NCI-H510A (cell line): Measurements from ENCODE around the gene FADD.

ENCODE experiments used
- DNase-seq: peaks from one replicate; lab custom pipeline; 2025; lab: John Stamatoyannopoulos, UW

The FADD gene

GRCh38 chr11:70202920-70203750 lies at the start of gene FADD:
TSS of gene FADD (plus strand) at chr11:70203296. CDS start at chr11:70203460, 164 bp downstream.
- DNase-seq: peak; percentile 87

- no peak for DNase-seq
Observed at GRCh38 chr11:70155386-70155785, 47.7 kb upstream of the FADD start.

GRCh38 chr11:70156291-70157037 lies 46.6 kb upstream of the FADD start:
- no peak for DNase-seq

GRCh38 chr11:70158201-70158600 lies 44.9 kb upstream of the FADD start:
- no peak for DNase-seq

- no peak for DNase-seq
Observed at GRCh38 chr11:70158757-70159389, 44.2 kb upstream of the FADD start.

GRCh38 chr11:70159627-70160570 lies 43.2 kb upstream of the FADD start:
- DNase-seq: no peak

- DNase-seq: no peak
Observed at GRCh38 chr11:70161043-70161625, 42.0 kb upstream of the FADD start.

- DNase-seq: no peak
Observed at GRCh38 chr11:70164705-70165104, 38.4 kb upstream of the FADD start.

- DNase-seq: no peak
Observed at GRCh38 chr11:70167120-70167519, 36.0 kb upstream of the FADD start.

GRCh38 chr11:70167723-70168404 lies 35.2 kb upstream of the FADD start:
- no peak for DNase-seq

- DNase-seq: no peak
Observed at GRCh38 chr11:70168405-70168754, 34.7 kb upstream of the FADD start.

- DNase-seq: no peak
Observed at GRCh38 chr11:70169127-70169526, 34.0 kb upstream of the FADD start.

- no peak for DNase-seq
Observed at GRCh38 chr11:70169632-70170031, 33.5 kb upstream of the FADD start.

GRCh38 chr11:70170596-70171210 lies 32.4 kb upstream of the FADD start:
- DNase-seq: no peak

- DNase-seq: no peak
Observed at GRCh38 chr11:70173018-70173417, 30.1 kb upstream of the FADD start.

- DNase-seq: no peak
Observed at GRCh38 chr11:70174547-70175235, 28.4 kb upstream of the FADD start.

- DNase-seq: no peak
Observed at GRCh38 chr11:70175236-70175698, 27.8 kb upstream of the FADD start.

- DNase-seq: no peak
Observed at GRCh38 chr11:70176940-70177689, 26.0 kb upstream of the FADD start.

GRCh38 chr11:70180906-70181305 lies 22.2 kb upstream of the FADD start:
- DNase-seq: no peak
